Stomach (tissue), 4 donors: ENCODE measurements around the gene DYSF.

Experiments used
- CTCF ChIP-seq, 7 experiments: fragments of 450-650 bp in 4 of 7; fragments of 200-600 bp in 3 of 7; sonication (generic) in 3 of 7; IDR thresholded peaks; one replicate each; pipeline ENCODE4 v1.5.1; 2016 to 2019; ENCODE audit warnings: antibody characterized with exemption in 7 of 7, control low read depth in 2 of 7, mild to moderate bottlenecking in 1 of 7
- EP300 ChIP-seq: sonication (generic); formaldehyde crosslinking; IDR thresholded peaks from one replicate; pipeline ENCODE4 v1.6.1; 2017; ENCODE audit warnings: antibody characterized with exemption
- POLR2A ChIP-seq, 4 donors: fragments of 450-650 bp; IDR thresholded peaks; one replicate each; pipeline ENCODE4 v1.6.1; 2016; ENCODE audit warnings: antibody characterized with exemption in 4 of 4, control low read depth in 2 of 4, mild to moderate bottlenecking in 1 of 4, moderate library complexity in 1 of 4
- POLR2AphosphoS5 ChIP-seq, 3 donors: sonication (generic); formaldehyde crosslinking; IDR thresholded peaks; one replicate each; pipeline ENCODE4 v1.6.1; 2016; ENCODE audit warnings: antibody characterized with exemption in 3 of 3

- TF ChIP-seq CTCF (IDR thresholded peaks at IDR 0.05) (no peak), POLR2AphosphoS5 (IDR thresholded peaks at IDR 0.05) (no peak), POLR2A (IDR thresholded peaks at IDR 0.05) (no peak), EP300 (no peak)
These were observed 144.4 kb downstream of the DYSF start for GRCh38 chr2:71597756-71598155.
